Stimulated activated CD4-positive, alpha-beta T cell treated with anti-CD3 and anti-CD28 coated beads, Interleukin-2, amount 100 ng/mL, for 4 hours (primary cell): Measurements from ENCODE around the gene OFD1.

Source experiments
- DNase-seq: peaks from one replicate; pipeline ENCODE4 v3.0.0-alpha.2; 2020; ENCODE audit warnings: low read depth

The OFD1 gene, protein sequence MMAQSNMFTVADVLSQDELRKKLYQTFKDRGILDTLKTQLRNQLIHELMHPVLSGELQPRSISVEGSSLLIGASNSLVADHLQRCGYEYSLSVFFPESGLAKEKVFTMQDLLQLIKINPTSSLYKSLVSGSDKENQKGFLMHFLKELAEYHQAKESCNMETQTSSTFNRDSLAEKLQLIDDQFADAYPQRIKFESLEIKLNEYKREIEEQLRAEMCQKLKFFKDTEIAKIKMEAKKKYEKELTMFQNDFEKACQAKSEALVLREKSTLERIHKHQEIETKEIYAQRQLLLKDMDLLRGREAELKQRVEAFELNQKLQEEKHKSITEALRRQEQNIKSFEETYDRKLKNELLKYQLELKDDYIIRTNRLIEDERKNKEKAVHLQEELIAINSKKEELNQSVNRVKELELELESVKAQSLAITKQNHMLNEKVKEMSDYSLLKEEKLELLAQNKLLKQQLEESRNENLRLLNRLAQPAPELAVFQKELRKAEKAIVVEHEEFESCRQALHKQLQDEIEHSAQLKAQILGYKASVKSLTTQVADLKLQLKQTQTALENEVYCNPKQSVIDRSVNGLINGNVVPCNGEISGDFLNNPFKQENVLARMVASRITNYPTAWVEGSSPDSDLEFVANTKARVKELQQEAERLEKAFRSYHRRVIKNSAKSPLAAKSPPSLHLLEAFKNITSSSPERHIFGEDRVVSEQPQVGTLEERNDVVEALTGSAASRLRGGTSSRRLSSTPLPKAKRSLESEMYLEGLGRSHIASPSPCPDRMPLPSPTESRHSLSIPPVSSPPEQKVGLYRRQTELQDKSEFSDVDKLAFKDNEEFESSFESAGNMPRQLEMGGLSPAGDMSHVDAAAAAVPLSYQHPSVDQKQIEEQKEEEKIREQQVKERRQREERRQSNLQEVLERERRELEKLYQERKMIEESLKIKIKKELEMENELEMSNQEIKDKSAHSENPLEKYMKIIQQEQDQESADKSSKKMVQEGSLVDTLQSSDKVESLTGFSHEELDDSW

DNA sequence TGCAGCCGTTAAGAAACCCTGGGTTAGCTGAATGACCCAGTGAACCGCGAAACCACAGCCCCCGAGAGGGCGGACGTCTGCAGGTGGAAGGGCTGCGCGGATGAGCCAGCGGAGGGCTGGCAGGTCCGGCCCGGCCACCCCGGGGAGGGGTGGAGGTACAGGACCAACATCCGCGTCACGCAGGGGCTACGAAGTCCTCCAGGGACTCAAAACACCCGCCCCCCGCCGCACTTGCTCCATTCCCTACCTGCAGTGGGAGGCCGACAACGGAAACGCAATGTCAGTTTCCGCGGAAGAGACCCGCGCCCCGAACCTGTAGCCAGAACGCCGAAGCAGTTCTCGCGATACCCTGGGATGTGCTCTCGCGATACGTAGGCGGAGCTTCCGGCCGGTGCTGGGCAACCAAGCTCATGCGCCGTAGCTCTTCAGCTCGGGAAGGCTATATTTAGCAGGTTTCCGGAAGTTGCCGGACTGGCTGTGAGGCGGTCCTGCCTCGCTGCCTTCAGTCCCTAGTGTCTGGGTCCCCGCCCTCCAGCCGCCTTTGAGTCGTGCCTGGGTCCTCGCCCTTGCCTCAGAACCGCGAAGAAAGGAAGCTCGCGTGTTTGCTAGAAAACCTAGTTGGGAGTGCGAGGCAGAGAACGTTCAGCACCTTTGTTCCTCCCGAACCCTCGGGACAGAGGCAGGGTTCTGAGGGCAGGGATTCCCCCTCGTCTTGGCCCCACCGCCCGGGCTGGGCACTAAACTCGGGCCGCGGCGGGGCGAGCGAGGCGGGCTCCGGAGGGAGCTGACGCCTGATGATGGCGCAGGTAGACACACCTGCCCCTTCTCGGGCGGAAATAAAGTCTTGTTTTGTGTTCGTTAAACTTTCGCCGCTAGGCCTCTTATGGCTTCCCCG, at the start of gene OFD1, which contains the start of gene TRAPPC2:
Gene OFD1, plus strand, starts transcription at position 471 of the 895 bp plus-strand sequence. Its CDS starts 324 bp downstream, at position 795.
Gene TRAPPC2, minus strand, starts transcription at position 343 of the 895 bp plus-strand sequence. CDS start 14,657 bp downstream, outside the sequence.
- DNase-seq: peak; percentile 84

DNA sequence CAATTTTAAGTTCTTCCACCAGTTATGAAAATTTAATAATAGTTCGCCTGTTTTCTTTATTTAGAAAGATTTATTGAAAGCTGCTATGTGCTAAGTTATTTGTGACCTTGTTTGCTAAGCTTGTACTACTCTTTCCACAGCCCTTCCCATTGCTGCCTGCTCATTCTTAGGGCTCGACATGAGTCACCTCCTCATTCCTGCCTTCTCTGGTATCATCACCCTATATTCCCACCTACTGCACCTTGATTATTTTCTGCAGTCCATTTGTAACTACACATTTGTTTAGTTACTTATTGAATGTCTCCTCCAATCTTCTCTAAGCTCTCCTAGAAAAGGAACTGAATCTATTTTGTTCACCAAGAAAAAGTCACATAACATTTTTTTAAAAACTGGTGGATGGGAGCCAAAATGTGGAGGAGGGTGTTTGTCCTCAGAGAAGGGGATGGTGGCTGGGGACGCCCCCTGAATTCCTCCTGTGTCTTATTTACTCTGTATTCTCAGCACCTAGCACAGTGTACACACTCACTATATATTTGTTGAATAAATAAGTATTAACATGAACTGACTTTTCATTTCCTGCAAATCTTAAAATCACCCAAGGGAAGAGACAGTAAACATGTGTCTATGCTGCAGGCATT, 49.3 kb upstream of the OFD1 start:
- DNase-seq: no peak

DNA sequence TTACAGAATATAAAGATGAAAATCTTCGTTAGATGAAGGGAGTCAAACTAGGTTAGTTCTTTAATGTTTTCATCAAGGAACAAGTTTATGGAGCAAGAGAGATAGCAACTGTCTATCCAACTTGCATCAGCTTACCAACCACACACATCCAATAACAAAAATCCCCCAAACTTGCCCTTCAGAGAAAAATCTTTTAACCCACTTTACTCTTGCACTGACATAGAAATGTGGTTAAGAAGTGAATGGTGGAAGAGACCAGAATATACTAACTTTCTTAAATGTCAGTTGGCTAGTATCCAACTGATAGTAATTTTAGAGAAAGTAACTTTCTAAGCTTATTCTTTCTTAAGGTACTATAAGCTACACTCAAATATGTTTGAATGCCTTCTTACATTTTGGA, 47.3 kb upstream of the OFD1 start:
- DNase-seq: no peak

DNA sequence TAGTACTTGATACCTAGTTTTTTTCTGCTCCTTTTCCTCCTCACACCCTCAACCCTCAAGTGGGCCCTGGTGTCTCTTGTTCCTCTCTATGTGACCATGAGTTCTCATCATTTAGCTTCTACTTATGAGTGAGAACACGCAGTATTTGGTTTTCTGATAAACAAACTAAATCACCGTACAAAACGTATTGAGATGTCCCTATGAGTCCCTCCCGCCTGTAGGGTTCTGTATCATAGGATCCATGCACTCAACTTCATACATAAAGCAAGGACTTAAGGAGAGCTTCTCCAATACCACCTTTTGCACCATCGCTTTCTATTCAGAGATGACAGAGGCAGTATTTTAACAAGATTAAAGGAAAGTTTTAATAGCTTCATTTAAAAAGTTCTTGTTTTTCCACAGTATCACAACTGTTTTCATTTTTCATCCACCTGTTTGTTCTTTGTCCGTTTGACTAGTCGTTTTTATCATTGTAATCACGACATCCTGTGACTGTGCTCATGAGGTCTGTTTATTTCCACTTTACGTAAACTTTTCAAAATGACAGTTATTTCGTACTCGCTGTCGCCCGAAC, 46.1 kb upstream of the OFD1 start:
- no peak for DNase-seq

DNA sequence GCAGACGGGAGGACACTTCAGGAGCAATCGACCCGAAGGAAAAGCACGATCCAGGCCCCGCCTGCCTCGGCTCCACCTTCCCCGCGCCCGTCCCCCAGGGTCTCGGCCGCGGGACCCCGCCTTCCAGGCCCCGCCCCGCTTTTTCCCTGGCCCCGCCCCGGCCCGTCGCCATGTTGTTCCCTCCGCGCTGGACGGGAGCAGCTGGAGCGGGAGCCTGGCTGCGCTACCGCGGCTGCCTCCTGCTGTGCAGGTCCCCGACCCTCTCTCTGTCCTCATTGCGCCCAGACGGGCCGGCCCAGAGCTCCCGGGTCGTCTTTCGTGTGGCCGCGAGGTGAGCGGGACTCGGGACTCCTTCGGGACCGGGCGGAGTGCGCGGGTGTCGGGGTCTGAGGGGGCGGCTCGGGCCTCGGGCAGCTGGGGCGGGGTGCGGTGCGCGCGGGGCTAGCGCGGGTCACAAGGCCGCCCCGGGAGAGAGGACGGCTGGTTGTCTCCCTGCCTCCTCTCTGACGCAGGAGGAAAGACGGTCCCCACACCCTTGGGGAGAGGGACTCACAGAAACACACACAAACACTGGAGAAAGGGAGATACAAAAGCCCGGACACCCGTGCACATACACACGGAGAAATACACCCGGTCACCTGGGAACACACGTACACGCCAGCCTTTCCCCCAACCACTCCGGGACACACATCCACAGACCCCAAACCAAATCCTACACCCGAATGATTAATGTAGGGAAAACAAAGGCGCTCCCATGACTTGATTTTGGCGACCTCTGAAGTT, 45.4 kb upstream of the OFD1 start, which contains the start of gene RAB9A:
Gene RAB9A, plus strand, starts transcription at position 171 of the 783 bp plus-strand sequence. CDS start 19,619 bp downstream, outside the sequence.
- peak; percentile 60 for DNase-seq

DNA sequence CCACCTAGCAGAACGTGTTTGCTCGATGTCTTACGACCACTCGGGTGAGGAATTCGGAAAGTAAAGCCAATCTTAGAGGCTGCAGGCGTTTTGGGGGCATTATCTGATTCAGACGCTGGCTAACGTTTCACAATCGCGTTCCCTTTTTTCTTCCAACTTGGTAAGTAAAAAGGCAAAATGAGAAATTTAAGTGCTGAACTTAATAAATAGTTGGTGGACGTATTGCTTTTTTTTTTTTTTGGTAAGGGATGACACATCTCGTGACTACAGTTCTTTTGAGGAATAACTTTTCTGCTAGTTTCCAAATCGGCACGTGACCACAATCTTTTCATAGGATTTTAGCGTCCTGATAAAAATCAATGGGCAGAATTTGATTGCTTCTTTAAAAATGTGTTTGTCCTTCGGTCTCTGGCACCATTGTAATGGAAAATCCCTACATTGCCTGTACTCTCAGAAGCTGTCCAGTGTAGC, 44.8 kb upstream of the OFD1 start:
- DNase-seq: no peak

DNA sequence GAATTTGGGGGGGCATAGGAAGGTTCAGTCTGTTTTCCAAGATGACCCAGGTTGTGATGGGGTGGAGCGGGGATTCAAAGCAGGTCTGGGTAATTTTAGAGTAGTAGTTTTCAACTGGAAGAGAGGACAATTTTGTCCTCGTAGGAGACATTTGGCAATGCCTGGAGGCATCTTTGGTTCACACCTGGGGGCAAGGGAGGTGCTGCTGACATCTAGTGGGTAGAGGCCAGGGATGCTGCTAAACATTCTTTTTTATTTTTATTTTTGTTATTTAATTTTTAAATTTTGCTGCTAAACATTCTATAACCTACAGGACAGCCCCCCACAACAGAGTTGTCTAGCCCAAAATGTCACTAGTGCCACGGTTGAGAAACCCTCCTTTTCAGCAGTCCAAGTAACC, 43.7 kb upstream of the OFD1 start:
- DNase-seq: no peak

DNA sequence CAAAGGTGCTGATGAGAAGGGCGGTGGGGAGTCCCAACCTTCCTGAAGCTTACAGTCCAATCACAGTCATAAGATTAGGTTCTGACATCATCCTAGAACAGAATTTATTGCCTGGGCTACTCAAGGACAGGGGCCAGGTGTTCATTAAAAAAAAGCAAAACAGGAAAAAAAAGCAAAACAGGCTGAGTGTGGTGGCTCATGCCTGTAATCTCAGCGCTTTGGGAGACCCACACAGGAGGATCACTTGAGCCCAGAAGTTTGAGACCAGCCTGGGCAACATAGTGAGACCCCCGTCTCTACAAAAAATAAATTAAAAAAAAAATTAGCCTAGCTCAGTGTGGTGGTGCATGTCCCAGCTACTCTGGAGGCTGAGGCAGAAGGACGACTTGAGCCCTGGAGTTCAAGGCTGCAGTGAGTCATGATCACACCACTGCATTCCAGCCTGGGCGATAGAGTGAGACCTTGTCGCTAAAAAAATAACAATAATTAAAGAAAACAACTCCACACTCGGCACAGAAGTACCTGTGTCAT, 42.6 kb upstream of the OFD1 start:
- DNase-seq: no peak

DNA sequence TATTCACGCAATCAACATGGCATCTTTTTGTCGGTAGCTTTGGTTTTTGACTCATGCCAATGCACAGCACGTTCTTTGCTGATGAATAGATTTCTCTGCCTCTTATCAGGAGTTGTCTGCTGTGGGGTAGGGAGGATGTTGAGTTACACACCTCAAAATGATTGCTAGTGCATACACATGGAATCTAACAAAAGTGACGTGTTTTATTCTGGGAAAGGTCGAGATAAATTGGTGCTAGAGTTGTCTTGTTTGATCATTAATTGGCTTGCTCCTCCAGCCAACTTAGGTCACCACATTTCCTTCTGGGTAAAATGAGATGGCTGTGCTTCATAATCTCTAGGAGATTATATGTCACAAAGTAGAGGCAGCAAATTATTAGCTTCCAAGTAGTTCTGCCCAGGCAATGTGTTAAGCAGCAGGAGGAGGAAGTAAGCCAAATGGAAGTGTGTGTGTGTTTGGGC, 41.7 kb upstream of the OFD1 start:
- DNase-seq: no peak

DNA sequence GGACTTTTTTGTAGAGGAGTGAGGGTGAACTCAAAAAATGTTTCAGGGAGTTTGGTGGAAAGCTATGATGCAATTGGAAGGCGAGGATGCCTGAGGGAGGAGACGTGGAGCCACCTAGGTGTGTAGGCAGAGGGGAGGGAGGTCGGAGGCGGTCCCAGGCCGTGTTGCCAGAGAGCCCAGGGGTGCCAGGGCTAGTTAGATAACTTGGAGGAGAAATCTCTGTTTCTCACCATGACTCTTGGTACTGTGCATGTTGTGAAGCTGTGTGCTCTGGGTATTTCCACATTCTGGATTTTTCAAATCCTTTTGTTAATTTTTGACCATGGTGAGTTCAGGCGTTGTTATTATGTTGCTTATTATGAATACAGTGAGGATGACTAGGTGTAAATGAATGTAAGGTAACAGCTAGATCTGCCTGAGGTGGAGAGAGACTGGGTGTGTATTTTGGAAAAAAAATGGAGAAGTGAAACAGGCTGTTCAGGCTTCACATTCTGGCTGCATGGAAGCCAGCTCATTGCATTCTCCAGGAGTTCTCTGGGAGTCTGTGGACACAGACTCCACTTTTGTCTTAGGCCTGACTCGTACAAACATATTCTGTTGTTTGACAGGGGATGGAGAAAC, 41.1 kb upstream of the OFD1 start:
- DNase-seq: no peak

DNA sequence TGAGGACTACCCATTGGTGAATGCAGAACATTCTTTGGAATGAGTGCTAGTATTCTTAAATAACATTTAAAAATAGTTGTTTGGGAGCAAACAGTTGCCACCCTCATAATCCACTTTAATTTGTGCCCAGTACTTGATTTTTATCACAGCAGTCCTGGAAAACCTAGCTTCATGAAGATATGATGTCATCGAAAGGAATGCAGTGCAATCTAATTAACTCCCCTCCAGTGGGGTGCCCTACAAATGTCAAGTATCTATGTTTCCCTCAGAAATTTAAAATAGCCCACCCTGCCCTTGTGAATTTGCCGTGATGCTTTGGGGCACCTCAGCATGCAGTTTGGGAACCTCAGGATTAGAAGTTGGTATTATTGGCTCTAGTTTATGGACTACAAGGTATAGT, 40.2 kb upstream of the OFD1 start:
- no peak for DNase-seq

DNA sequence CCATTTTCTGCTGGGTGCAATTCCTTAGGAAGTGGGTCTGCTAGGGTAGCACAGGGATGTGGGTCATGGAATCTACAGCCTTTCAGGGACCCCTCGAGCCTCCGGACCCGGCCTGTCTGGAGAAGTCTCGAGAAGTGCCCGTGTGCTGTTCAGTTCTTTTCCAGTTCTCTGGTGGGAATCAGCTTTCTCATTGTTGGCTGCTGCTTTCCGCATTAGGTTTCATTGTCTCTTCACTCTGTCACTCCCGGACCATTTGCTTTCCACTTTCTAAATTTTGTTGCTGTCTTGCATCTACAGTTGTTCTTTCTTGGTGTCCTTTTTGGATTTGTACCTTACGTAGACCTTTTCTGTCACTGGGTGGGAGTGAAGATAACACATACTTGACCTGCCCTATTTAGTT, 39.6 kb upstream of the OFD1 start:
- no peak for DNase-seq

DNA sequence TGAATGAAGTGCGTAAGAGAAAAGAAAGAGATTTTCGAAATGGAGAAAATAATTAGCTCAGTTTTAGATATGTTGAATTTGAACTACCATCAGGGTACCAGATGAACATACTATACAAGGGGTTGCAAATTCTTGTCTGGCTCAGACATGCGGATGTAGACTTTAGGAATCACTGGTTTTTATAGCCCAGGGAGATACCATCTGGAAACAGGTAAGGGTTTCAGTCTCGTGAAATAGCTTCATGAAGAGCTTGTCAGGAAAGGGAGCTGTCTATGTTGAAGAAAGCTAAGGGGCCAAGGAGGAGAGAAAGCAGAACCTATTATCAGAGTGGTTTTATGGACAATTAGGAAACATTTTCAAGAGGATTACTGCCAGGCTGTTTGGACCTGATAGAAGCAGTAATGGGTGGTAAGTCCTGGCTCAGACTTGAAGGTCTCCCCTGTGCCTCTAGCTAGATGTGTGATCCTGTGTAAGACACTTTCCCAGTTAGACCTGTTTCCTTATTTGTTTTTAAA, 38.9 kb upstream of the OFD1 start:
- no peak for DNase-seq

DNA sequence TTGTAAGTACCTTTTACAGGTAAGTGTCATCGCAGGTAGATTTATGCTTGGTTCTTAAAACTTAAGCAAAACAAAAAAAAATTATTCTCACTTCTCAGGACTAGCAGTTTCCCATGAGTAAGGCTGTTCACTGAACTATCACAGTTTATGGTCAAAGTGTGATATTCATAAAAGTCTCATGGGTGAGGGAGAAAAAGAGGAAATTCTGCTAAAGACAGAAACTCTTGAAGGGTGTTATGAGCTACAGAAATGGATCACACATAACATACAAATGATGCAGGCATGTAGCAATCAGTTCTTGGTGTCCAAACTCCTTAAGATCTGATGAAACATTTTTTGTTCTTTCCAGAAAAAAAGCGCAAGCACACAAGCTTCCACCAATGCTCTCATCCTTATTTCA, 37.1 kb upstream of the OFD1 start:
- no peak for DNase-seq

DNA sequence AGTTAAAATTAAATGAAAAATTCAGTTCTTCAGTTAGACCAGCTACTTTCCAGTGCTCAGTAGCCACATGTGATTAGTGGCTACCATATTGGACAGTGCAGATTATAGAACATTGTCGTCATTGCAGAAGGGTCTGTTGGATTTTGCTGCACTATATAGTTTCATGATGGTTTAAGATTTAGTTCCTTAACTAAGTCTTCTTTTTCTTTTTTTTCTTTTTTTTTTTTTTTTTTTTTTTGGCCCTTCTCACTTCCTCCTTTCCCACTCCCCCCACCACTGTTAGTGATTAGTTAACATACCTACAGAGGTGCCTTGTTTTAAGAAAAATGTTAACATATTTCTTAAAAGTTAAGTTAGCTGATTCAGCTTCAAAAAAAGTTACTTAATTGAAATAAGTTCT, 36.6 kb upstream of the OFD1 start:
- no peak for DNase-seq

DNA sequence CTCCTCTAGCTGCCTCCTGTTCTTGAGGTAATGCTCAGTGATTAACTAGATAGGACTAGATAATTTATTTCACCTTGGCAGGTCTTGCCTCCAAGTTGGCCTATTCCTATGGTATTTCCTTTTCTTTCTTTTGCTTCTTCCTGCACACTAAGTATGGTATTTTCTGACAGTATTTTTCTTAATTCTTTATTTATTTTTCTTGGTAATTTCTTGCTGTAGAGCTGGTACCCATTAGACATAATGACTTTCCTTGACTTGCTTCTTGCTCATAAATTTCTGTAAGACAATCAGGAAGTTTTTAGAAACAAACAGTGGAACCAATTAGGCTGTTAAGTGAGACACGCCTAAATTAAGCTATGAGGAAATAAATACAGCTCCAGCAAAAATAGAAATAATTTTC, 36.1 kb upstream of the OFD1 start:
- DNase-seq: no peak

DNA sequence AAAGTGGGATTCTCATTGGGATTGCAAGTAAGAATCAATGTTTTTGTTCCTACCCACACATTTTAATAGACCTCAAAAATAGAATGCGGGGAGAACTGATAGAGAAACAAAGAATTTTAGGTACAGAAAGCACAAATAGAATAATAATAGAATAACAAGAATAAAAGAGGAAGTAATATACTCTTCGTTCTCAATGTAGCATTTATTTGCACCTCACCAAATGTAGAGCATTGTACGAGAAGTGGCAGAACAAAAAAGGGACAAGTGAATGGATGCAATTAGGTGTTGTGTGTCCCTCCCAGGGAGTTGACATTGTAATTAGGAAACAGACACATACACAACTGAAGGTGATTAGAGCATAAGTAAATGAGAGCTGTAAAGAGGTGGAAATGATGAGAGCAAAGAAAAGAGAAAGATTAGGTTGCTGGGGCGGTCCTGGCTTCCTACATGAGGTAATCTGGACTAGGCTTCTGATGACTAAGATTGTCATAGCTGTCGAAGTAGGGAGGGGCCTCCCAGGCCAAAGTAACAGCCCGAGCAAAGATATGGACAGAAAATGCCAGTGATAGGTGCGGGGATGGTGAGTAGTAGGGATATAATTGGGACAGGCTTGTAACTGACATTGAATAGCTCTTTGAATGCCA, 35.2 kb upstream of the OFD1 start:
- DNase-seq: no peak

DNA sequence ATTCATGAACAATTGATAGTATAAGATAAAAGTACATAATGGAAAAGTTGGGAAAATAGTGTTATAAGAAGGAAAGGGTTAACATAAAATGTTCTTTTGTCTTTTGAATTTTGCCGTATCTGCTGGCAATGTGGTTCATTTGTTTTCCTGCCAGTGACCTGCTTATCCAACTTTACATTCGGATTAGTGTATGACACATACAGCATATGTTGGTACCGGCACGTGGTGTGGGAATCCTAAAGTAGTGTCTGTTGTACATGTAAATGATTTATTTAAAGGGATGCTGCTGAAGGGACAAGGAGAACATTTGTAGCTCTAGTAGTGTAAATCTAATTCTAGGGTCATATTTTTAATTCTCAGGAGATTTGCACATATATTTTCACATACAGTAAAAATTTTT, 34.2 kb upstream of the OFD1 start:
- DNase-seq: no peak
